ENCODE results near the gene CBLC.

Gene CBLC

GRCh38 chr19:44803442-44804428 is 26.0 kb downstream of the CBLC start:
- no peak for DNase-seq

- DNase-seq: no peak
Measured at GRCh38 chr19:44806291-44806690, 28.6 kb downstream of the CBLC start.

- DNase-seq: no peak
Measured at GRCh38 chr19:44807162-44807561, 29.5 kb downstream of the CBLC start.

- no peak for DNase-seq
Measured at GRCh38 chr19:44807652-44808462, 30.2 kb downstream of the CBLC start.

- DNase-seq: peak in 1 of 2 experiments; percentile 57
Measured at GRCh38 chr19:44808463-44809371, 31.0 kb downstream of the CBLC start, which contains the start of gene BCAM. TSS of gene BCAM (plus strand) at chr19:44809103. CDS start at chr19:44809125, 22 bp downstream.

- DNase-seq: no peak
Measured at GRCh38 chr19:44809577-44810233, 32.0 kb downstream of the CBLC start.

- no peak for DNase-seq
Measured at GRCh38 chr19:44810234-44811121, 32.8 kb downstream of the CBLC start.

GRCh38 chr19:44811122-44811419 is 33.4 kb downstream of the CBLC start:
- DNase-seq: no peak

GRCh38 chr19:44812142-44812718 is 34.5 kb downstream of the CBLC start:
- DNase-seq: no peak

GRCh38 chr19:44813070-44813840 is 35.6 kb downstream of the CBLC start:
- DNase-seq: no peak

- no peak for DNase-seq
Measured at GRCh38 chr19:44813841-44814470, 36.3 kb downstream of the CBLC start.

- no peak for DNase-seq
Measured at GRCh38 chr19:44814517-44814916, 36.8 kb downstream of the CBLC start.

- DNase-seq: no peak
Measured at GRCh38 chr19:44816301-44816700, 38.6 kb downstream of the CBLC start.

- DNase-seq: no peak
Measured at GRCh38 chr19:44817725-44818465, 40.2 kb downstream of the CBLC start.

GRCh38 chr19:44818466-44819031 is 40.9 kb downstream of the CBLC start:
- DNase-seq: no peak

GRCh38 chr19:44819246-44819832 is 41.6 kb downstream of the CBLC start:
- DNase-seq: no peak

GRCh38 chr19:44820648-44821609 is 43.2 kb downstream of the CBLC start:
- DNase-seq: no peak

Data from NCI-H446 (cell line).